Measurements from ENCODE around the gene CFAP90.

The CFAP90 gene

GRCh38 chr5:7823594-7823993 lies 27.3 kb downstream of the CFAP90 start:
- no peak for DNase-seq (ENCODE audit: low read depth in 2 of 2)

DNA sequence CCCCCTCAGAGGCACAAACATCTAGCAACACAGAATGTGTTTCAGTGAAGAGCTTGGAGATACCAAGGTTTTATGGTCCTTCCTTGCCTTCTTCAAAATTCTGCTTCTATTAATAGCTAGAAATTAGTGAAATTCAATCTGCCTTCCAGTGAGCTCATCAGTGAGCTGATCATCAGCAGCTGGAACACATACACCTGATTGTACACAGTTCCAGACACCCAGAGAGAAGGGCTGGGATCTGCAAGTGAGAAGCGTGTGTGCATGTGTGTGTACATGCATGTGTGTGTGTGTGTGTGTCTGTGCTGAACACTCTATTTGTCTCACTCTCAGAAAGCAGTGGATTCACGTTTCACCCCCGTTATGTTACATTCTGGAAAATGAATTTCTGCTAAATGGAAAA lies 28.5 kb downstream of the CFAP90 start:
- no peak for DNase-seq (ENCODE audit: low read depth in 2 of 2)

GRCh38 chr5:7816535-7816901 lies 34.4 kb downstream of the CFAP90 start:
- DNase-seq (ENCODE audit: low read depth in 2 of 2), result no peak

GRCh38 chr5:7815892-7816534 lies 34.9 kb downstream of the CFAP90 start:
- DNase-seq (ENCODE audit: low read depth in 2 of 2), result peak in 1 of 2 donors; percentile 16

DNA sequence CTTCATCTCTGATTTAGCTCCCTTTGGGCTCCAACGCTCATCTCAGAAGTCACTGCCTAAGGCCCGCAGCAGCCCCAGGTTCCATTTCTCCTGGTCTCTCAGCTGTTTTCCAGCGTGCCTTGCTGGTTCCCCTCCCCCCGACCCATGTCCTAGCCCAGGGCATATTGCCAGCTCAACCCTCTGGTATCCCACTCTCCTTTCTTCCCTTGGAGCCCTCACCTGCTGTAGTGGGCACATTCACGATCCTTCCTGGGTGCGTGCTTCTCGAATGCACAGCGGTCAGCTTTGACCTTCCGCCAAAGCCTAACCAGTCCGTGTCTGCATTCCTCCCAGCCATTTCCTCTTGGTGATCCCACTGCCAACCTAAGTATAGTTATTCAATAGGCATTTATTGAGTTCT lies 36.1 kb downstream of the CFAP90 start:
- no peak for DNase-seq (ENCODE audit: low read depth in 2 of 2)

- no peak for DNase-seq (ENCODE audit: low read depth in 2 of 2)
Measured at GRCh38 chr5:7813576-7813975, 37.4 kb downstream of the CFAP90 start.

GRCh38 chr5:7813007-7813406 lies 37.9 kb downstream of the CFAP90 start:
- DNase-seq (ENCODE audit: low read depth in 2 of 2), result no peak

GRCh38 chr5:7811715-7812114 lies 39.2 kb downstream of the CFAP90 start:
- no peak for DNase-seq (ENCODE audit: low read depth in 2 of 2)

DNA sequence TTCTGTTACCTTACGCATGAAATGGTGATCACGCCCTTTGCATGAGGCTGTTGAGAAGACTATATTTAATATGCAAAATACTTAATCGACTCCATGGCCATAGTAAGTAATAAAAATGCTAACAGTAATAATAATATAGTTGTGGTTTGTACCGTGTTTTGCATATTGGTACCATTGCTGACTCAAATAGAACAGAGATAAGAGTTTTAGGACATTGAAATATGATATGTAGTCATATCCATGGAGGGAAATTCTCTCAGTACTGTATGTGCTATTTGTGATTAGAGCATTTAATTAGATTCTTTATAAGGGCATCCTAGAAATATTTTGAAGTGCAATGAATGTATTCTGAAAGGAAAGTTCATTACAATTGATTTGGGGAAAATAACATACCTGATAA lies 41.9 kb downstream of the CFAP90 start:
- no peak for DNase-seq (ENCODE audit: low read depth in 2 of 2)

DNA sequence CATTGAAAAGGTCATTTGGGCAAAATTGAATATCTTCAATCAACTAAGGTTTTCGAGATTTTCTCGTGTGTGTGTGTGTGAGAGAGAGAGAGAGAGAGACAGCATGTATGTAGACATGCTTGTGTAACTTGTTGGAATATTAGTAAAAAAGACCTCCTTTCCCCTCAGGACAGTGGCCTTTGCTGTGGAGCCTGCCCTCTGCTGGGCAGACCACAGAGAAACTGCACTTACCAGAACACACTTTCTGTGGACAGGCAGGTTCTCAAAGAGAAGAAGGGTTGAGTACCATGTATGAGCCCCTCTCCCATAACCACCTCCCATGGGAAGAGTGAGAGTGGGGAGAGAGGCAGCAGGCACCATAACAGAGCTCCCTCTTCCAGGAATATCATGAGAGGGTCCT lies 45.6 kb downstream of the CFAP90 start:
- no peak for DNase-seq (ENCODE audit: low read depth in 2 of 2)

DNA sequence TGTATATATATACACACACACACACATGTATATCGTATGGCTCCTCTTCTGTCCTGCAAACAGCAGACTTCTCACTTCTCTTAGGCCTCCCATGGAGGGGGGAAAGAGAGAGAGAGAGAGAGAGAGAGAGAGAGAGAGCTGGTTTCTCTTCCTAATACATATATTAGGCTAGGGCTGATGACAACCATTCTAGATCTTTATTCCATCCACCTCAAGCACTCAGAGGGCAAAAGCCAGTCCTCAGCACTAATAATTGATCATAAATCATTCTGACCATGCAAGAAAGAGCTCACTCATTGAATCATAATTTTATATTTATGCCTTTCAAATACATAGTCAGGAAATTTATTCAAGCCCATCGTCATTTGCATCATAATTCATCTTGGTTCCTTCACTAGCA lies 47.0 kb downstream of the CFAP90 start:
- no peak for DNase-seq (ENCODE audit: low read depth in 2 of 2)

DNA sequence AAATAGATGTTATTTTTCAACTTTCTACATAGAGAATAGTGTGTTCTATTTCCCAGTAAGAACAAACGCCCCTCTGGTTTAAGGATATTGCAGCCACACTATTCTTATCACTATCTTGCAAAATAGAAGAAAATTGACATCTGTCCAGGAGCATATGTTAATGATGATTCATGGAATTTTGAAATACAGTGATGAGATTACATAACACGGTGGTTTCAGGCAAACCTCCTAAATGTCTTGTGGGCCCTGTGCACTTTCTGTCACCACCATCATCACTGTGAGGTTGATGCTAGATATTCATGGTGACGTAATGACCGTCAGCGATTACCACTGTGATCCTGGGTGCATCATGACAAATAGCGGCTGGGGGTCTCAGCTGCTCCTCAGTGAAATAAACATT lies 48.1 kb downstream of the CFAP90 start:
- no peak for DNase-seq (ENCODE audit: low read depth in 2 of 2)

DNA sequence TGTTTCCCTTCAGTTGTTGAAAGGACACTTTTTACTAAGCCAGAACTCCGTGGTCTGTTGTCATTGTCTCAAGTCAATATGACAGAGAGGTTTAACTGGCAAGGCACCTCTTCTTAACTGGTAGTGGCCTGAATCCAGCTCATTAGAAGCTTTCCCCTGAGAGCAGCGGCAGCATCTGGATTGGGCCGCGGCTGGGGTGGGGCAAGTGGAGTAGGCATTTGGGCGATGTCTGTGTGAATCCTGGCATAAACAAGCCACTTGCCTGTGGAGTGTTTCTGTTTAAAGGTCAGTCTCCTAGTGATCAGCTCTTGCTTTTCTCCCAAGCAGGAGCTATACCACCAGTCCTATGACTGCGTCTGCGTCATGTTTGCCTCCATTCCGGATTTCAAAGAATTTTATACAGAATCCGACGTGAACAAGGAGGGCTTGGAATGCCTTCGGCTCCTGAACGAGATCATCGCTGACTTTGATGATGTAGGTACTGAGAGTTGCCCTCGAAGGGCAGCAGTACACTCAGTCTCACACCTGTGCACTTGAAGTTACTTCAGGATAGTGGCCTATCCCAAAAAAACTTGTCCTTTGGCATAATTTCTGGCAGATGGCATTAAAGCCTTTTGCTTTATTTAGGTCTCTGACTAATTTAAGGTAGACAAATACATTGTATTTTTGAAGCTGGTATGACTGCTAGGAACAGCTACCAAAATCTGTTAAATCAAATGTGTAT lies 48.9 kb downstream of the CFAP90 start:
- DNase-seq (ENCODE audit: low read depth in 2 of 2), result no peak

DNA sequence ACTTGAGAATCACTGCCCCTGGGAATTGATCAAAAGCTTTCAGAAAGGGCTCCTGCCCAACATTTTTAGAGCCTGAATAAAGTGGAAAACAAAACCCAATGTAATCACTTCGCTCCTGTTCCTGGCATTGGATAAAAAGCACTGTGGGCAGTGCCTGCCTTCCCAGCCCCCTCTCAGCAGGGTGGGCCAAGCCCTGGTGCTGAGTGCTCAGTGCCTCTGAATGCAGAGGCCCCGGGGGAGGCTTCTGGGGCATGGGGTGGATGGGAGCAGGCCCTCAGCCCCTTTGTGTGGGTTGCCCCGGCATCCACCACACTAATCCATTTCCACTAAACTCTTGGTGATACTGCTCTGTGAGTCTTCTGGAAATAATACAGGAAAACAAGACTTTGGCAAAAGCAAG lies 55.6 kb downstream of the CFAP90 start:
- no peak for DNase-seq (ENCODE audit: low read depth in 2 of 2)

DNA sequence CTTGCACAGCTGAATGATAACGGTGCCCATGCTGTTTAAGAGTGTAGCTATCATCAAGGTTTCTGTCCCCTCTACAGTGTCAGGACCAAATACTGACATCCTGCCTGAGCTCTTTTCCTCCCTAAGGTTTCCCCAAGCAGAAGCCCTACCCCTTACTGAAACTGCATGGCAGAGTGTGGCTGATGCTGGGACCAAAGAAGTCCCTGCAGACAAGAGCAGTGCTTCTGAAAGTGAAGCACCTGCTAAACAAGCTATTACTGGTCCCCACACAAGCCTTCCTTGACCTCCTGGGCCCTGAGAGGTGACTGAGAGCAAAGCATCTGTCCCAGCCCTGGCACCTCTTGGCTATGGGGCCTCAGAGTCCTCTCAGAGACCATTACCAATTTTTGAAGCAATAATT lies 56.1 kb downstream of the CFAP90 start:
- no peak for DNase-seq (ENCODE audit: low read depth in 2 of 2)

DNA sequence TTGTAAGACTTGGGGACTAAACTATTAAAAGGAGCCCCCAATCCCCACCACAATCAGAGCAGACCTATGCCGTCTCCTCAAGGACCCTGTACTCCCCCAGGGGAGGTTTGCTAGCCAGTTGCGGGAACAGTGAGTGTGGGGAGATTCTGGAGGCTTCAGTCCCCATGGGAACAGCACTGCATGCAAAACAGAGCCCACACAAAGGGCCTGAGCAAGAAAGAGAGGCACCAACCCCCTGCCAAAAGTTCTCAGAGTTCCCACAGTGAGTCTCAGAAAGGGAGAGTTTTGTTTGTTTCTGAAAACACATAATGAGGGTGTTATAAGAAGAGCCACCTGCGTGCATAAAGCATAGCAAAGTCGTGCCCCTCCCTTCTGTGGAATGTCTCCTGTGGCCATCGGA lies 56.6 kb downstream of the CFAP90 start:
- no peak for DNase-seq (ENCODE audit: low read depth in 2 of 2)

DNA sequence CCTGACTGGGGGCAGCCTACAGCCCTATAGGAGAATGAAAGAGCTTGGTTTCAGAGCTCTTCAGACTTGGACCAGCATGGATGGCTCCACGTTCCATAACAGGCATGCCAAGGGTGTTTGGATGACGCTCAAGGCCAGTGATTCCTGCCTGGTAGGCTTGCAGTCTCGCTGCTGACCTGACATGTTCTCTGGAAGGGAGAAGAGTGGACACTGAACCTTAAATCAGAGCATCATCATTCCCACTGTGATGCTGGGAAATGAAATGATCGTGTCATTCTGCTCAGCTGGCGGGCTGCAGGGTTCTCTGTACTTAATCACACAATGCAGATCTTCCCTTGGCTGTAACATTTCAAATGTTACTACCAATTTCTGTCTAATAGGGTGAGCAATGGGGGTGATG lies 57.0 kb downstream of the CFAP90 start:
- no peak for DNase-seq (ENCODE audit: low read depth in 2 of 2)

DNA sequence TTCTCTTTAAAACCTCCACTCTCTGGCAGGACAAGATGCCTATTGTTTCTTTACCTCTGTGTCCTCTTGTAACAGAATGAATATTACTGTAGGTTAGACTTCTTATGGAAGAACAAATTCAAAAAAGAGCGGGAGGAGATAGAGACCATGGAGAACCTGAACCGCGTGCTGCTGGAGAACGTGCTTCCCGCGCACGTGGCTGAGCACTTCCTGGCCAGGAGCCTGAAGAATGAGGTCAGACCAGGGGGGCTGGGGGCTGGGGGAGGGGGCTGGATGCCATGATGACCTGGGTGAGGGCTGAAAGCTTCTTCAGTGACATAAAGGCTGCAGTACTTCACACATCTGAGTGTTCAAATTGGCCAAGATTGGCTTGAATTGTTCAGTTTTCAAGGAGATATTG lies 61.4 kb downstream of the CFAP90 start:
- DNase-seq (ENCODE audit: low read depth in 2 of 2), result no peak

DNA sequence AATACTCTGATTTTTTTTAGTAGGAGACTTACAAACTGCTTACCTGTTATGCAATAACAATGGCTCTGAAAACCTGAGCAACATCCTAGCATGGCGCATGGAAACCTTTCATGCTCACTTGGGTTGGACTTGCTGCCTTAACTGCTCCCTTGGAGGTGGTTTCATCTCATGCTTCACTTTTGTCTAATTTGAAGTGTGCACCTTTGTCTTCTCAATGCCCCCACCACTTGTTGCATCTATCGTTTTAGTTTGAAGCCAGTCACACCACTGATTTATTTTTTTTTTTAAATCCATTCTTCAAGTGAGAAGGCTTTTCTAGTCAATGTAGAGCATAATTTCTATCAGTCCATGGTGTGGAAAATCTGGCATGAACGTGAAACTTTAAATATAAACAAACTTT lies 63.2 kb downstream of the CFAP90 start:
- no peak for DNase-seq (ENCODE audit: low read depth in 2 of 2)

- DNase-seq (ENCODE audit: low read depth in 2 of 2), result no peak
Measured at GRCh38 chr5:7784683-7785380, 66.1 kb downstream of the CFAP90 start.

- no peak for DNase-seq (ENCODE audit: low read depth in 2 of 2)
Measured at GRCh38 chr5:7781899-7782298, 69.0 kb downstream of the CFAP90 start.
